Mesenchymal stem cell (in vitro differentiated cells and primary cell): Measurements from ENCODE around the gene AKIRIN2.

Experiments
- DNase-seq: peaks from one replicate; pipeline ENCODE4 v3.0.0-alpha.2; 2013
- H2AFZ ChIP-seq: one replicate; pipeline ENCODE4 v1.6.1; 2013; ENCODE audit warnings: low read depth, mild to moderate bottlenecking, control low read depth, inconsistent platforms, low read length, moderate library complexity
- H2AK5ac ChIP-seq: 2 replicates; pipeline ENCODE4 v1.6.1; 2013; ENCODE audit warnings: low read length, moderate library complexity, mild to moderate bottlenecking, inconsistent platforms; ENCODE audit not compliant: severe bottlenecking
- H2BK120ac ChIP-seq: one replicate; pipeline ENCODE4 v1.6.1; 2013; ENCODE audit warnings: low read depth, mild to moderate bottlenecking, inconsistent platforms, low read length, moderate library complexity
- H2BK12ac ChIP-seq, 2 experiments: one replicate each; pipeline ENCODE4 v1.6.1; 2013; ENCODE audit warnings: inconsistent platforms in 2 of 2, low read length in 2 of 2, mild to moderate bottlenecking in 2 of 2, moderate library complexity in 2 of 2, control low read depth in 1 of 2
- H2BK15ac ChIP-seq: one replicate; pipeline ENCODE4 v1.6.1; 2013; ENCODE audit warnings: mild to moderate bottlenecking, low read depth, inconsistent platforms; ENCODE audit not compliant: poor library complexity, severe bottlenecking
- H2BK5ac ChIP-seq: 2 replicates; pipeline ENCODE4 v1.6.1; 2013; ENCODE audit warnings: low read depth, mild to moderate bottlenecking, low read length, control low read depth, inconsistent platforms; ENCODE audit not compliant: poor library complexity, severe bottlenecking
- H3K14ac ChIP-seq, 2 experiments: one replicate each; pipeline ENCODE4 v1.6.1; 2013; ENCODE audit warnings: inconsistent platforms in 2 of 2, low read length in 2 of 2, control low read depth in 1 of 2, mild to moderate bottlenecking in 1 of 2, moderate library complexity in 1 of 2
- H3K18ac ChIP-seq, 2 experiments: one replicate each; pipeline ENCODE4 v1.6.1; 2013; ENCODE audit warnings: inconsistent platforms in 2 of 2, low read length in 2 of 2, control low read depth in 1 of 2, low read depth in 1 of 2, mild to moderate bottlenecking in 1 of 2
- H3K23ac ChIP-seq, 2 experiments: one replicate each; pipeline ENCODE4 v1.6.1; 2013; ENCODE audit warnings: inconsistent platforms in 2 of 2, low read length in 2 of 2, mild to moderate bottlenecking in 2 of 2, moderate library complexity in 2 of 2, control low read depth in 1 of 2
- H3K27ac ChIP-seq: 2 replicates; pipeline ENCODE4 v1.5.1; 2013; ENCODE audit warnings: mild to moderate bottlenecking, moderate library complexity, low read length, control low read depth, inconsistent platforms; ENCODE audit not compliant: poor library complexity, severe bottlenecking
- H3K27me3 ChIP-seq, 2 experiments: 2 replicates each; pipeline versions ENCODE4 v1.6.1 to v1.7.0; 2013; ENCODE audit warnings: low read length in 2 of 2, mild to moderate bottlenecking in 2 of 2, moderate library complexity in 2 of 2, control low read depth in 1 of 2, inconsistent platforms in 1 of 2; ENCODE audit not compliant: control insufficient read depth in 1 of 2, insufficient read depth in 1 of 2
- H3K36me3 ChIP-seq, 2 experiments: 2 replicates each; pipeline versions ENCODE4 v1.6.1 to v1.7.0; 2013; ENCODE audit warnings: low read length in 2 of 2, control low read depth in 1 of 2, inconsistent platforms in 1 of 2, low read depth in 1 of 2, mild to moderate bottlenecking in 1 of 2; ENCODE audit not compliant: insufficient read depth in 2 of 2, control insufficient read depth in 1 of 2
- H3K4ac ChIP-seq, 2 experiments: one replicate each; pipeline ENCODE4 v1.6.1; 2013; ENCODE audit warnings: inconsistent platforms in 2 of 2, low read length in 2 of 2, mild to moderate bottlenecking in 2 of 2, moderate library complexity in 2 of 2, control low read depth in 1 of 2, low read depth in 1 of 2
- H3K4me1 ChIP-seq: 2 replicates; pipeline ENCODE4 v1.6.1; 2013; ENCODE audit warnings: low read depth, low read length, control low read depth; ENCODE audit not compliant: control insufficient read depth, insufficient read depth
- H3K4me2 ChIP-seq: 2 replicates; pipeline ENCODE4 v1.6.1; 2013; ENCODE audit warnings: low read length, mild to moderate bottlenecking, inconsistent platforms; ENCODE audit not compliant: poor library complexity, severe bottlenecking
- H3K4me3 ChIP-seq, 2 experiments: 2 replicates each; pipeline versions ENCODE4 v1.5.1 to v1.7.0; 2013; ENCODE audit warnings: low read length in 2 of 2, mild to moderate bottlenecking in 2 of 2, control low read depth in 1 of 2, low read depth in 1 of 2; ENCODE audit not compliant: insufficient read depth in 1 of 2
- H3K79me1 ChIP-seq: replicated peaks from 2 replicates; pipeline ENCODE4 v1.6.1; 2013; ENCODE audit warnings: mild to moderate bottlenecking, control low read depth, low read length, inconsistent platforms; ENCODE audit not compliant: poor library complexity, severe bottlenecking
- H3K9ac ChIP-seq: 2 replicates; pipeline ENCODE4 v1.7.0; 2013; ENCODE audit warnings: mild to moderate bottlenecking, low read length, moderate library complexity
- H3K9me3 ChIP-seq: 2 replicates; pipeline ENCODE4 v1.7.0; 2013; ENCODE audit warnings: mild to moderate bottlenecking, low read length; ENCODE audit not compliant: control insufficient read depth
- H4K8ac ChIP-seq: one replicate; pipeline ENCODE4 v1.6.1; 2013; ENCODE audit warnings: inconsistent platforms, mild to moderate bottlenecking, low read length, moderate library complexity
- H4K91ac ChIP-seq: one replicate; pipeline ENCODE4 v1.6.1; 2013; ENCODE audit warnings: mild to moderate bottlenecking, low read length, inconsistent platforms
- WGBS: methylation state at CpG from one replicate; pipeline ENCODE4 v1.1.7; 2013; ENCODE audit warnings: mixed read lengths; 5-methylcytosine and 5-hydroxymethylcytosine counted together

Gene AKIRIN2

GRCh38 chr6:87669051-87669450 is 33.0 kb downstream of the AKIRIN2 start:
- Histone ChIP-seq H3K9ac (no peak overlapping the region), H3K14ac (no peak overlapping the region), H3K36me3 (peaks cover 7 to 77% of the 10 kb centered on the region in 2 experiments), H3K27me3 (no peaks in the 10 kb centered on the region), H2BK12ac (no peak overlapping the region), H3K4me1 (peaks cover 3% of the 10 kb centered on the region), H2AK5ac (no peak overlapping the region), H2AFZ (no peak overlapping the region), H3K4ac (no peak overlapping the region), H2BK120ac (no peak overlapping the region), H4K8ac (no peak overlapping the region), H2BK15ac (no peak overlapping the region), H3K79me1 (peaks cover 10% of the 10 kb centered on the region), H2BK5ac (no peak overlapping the region), H4K91ac (no peak overlapping the region), H3K27ac (no peak overlapping the region), H3K23ac (no peak overlapping the region), H3K4me2 (no peak overlapping the region), H3K18ac (no peak overlapping the region), H3K4me3 (no peak overlapping the region), H3K9me3 (no peaks in the 10 kb centered on the region)
- no peak for DNase-seq
- 88% methylated on average over 1 of the region's 3 CpGs for WGBS

- H3K79me1 ChIP-seq: peaks cover 5% of the 10 kb centered on the region
- no peak overlapping the region for H3K27ac ChIP-seq
- H3K9ac ChIP-seq: no peak overlapping the region
- H2BK5ac ChIP-seq: no peak overlapping the region
- no peak overlapping the region for H3K4ac ChIP-seq
- H2BK12ac ChIP-seq: no peak overlapping the region
- H3K23ac ChIP-seq: no peak overlapping the region
- H2AK5ac ChIP-seq: no peak overlapping the region
- no peak overlapping the region for H3K18ac ChIP-seq
- no peak overlapping the region for H3K14ac ChIP-seq
- no peak overlapping the region for H3K4me2 ChIP-seq
- H4K91ac ChIP-seq: no peak overlapping the region
- H4K8ac ChIP-seq: no peak overlapping the region
- H2AFZ ChIP-seq: no peak overlapping the region
- no peak overlapping the region for H3K4me3 ChIP-seq
- no peak overlapping the region for H2BK120ac ChIP-seq
- no peak for DNase-seq
- no peaks in the 10 kb centered on the region for H3K27me3 ChIP-seq
- peaks cover 7 to 82% of the 10 kb centered on the region in 2 experiments for H3K36me3 ChIP-seq
- H2BK15ac ChIP-seq: no peak overlapping the region
- H3K9me3 ChIP-seq: no peaks in the 10 kb centered on the region
- 100% methylated on average over 2 of the region's 2 CpGs for WGBS
- H3K4me1 ChIP-seq: peaks cover 3% of the 10 kb centered on the region
These were observed 34.0 kb downstream of the AKIRIN2 start for GRCh38 chr6:87668013-87668412.

- Histone ChIP-seq H3K27ac (no peak overlapping the region), H3K4ac (no peak overlapping the region), H2BK15ac (no peak overlapping the region), H3K79me1 (peaks cover 5% of the 10 kb centered on the region), H3K9me3 (no peaks in the 10 kb centered on the region), H4K91ac (no peak overlapping the region), H3K23ac (no peak overlapping the region), H3K4me3 (no peak overlapping the region), H3K4me1 (peaks cover 3% of the 10 kb centered on the region), H3K27me3 (no peaks in the 10 kb centered on the region), H4K8ac (no peak overlapping the region), H3K36me3 (peaks cover 7 to 76% of the 10 kb centered on the region in 2 experiments), H3K18ac (no peak overlapping the region), H3K9ac (no peak overlapping the region), H3K4me2 (no peak overlapping the region), H2BK5ac (no peak overlapping the region), H3K14ac (no peak overlapping the region), H2BK12ac (no peak overlapping the region), H2BK120ac (no peak overlapping the region), H2AK5ac (no peak overlapping the region), H2AFZ (no peak overlapping the region)
- no peak for DNase-seq
These were observed 35.0 kb downstream of the AKIRIN2 start for GRCh38 chr6:87667032-87667431.

GRCh38 chr6:87664921-87665485 is 37.0 kb downstream of the AKIRIN2 start:
- Histone ChIP-seq H3K4me1 (peaks cover 2% of the 10 kb centered on the region), H3K4me3 (no peak overlapping the region)

More at GRCh38 chr6:87664921-87665485, 37.0 kb downstream of the AKIRIN2 start:
- H2BK12ac ChIP-seq: no peak overlapping the region
- no peak overlapping the region for H3K4ac ChIP-seq
- peaks cover 7 to 57% of the 10 kb centered on the region in 2 experiments for H3K36me3 ChIP-seq
- H2BK120ac ChIP-seq: no peak overlapping the region
- no peak for DNase-seq
- no peak overlapping the region for H2AK5ac ChIP-seq
- H3K27me3 ChIP-seq: no peaks in the 10 kb centered on the region
- no peak overlapping the region for H3K18ac ChIP-seq
- H3K9me3 ChIP-seq: no peaks in the 10 kb centered on the region
- H3K14ac ChIP-seq: no peak overlapping the region
- no peak overlapping the region for H2BK15ac ChIP-seq
- no peak overlapping the region for H2AFZ ChIP-seq
- H3K23ac ChIP-seq: no peak overlapping the region
- H3K9ac ChIP-seq: no peak overlapping the region
- no peak overlapping the region for H3K4me2 ChIP-seq
- H3K27ac ChIP-seq: no peak overlapping the region
- no peak overlapping the region for H2BK5ac ChIP-seq
- no peak overlapping the region for H4K8ac ChIP-seq
- peaks cover 8% of the 10 kb centered on the region for H3K79me1 ChIP-seq
- H4K91ac ChIP-seq: no peak overlapping the region
